MCF 10A (cell line): ENCODE results near the gene ZFAND3. TPM values are rescaled to one million over a fixed set of nuclear protein-coding genes. Genes with fewer than 3 reads are reported as not detected.
"Not testable (repeated sequence)": the region's sequence is repeated elsewhere in the genome, so short reads cannot be mapped to it uniquely, and the experiment has no call there.

Experiments used
- BruUV-seq: library from RNA; stranded (reverse); fragments of 400-500 nt; replicated peaks from 2 replicates; lab custom pipeline; 2021; lab: Mats Ljungman, UMichigan
- CTCF ChIA-PET: fragments of 300-600 bp; sonication (Branson Sonifier 250); formaldehyde crosslinking; extraction: SDS; loops from one replicate; lab custom pipeline; 2021; ENCODE audit warnings: antibody characterized with exemption, inconsistent platforms; lab: Yijun Ruan, JAX
- POLR2A ChIA-PET: fragments of 300-600, 350-650 bp; sonication (Branson Sonifier 250); formaldehyde crosslinking; extraction: SDS; loops from one replicate; lab custom pipeline; 2020; ENCODE audit warnings: antibody characterized with exemption, inconsistent platforms; lab: Yijun Ruan, JAX
- DNase-seq: peaks from one replicate; pipeline ENCODE4 v3.0.0-alpha.2; 2018; ENCODE audit not compliant: unreplicated experiment
- H3K27ac Mint-ChIP-seq: one replicate; pipeline ENCODE4 v1.8.0; 2022; ENCODE audit warnings: mild to moderate bottlenecking, low read depth, mixed read lengths; ENCODE audit not compliant: unreplicated experiment
- H3K27me3 Mint-ChIP-seq: one replicate; pipeline ENCODE4 v1.8.0; 2022; ENCODE audit warnings: mixed read lengths; ENCODE audit not compliant: insufficient read depth, unreplicated experiment
- H3K36me3 Mint-ChIP-seq: one replicate; pipeline ENCODE4 v1.8.0; 2022; ENCODE audit warnings: mild to moderate bottlenecking, moderate library complexity, mixed read lengths; ENCODE audit not compliant: insufficient read depth, unreplicated experiment
- H3K4me1 Mint-ChIP-seq: one replicate; pipeline ENCODE4 v1.8.0; 2022; ENCODE audit warnings: mixed read lengths; ENCODE audit not compliant: insufficient read depth, unreplicated experiment
- H3K4me3 Mint-ChIP-seq: one replicate; pipeline ENCODE4 v1.8.0; 2022; ENCODE audit warnings: mild to moderate bottlenecking, moderate library complexity, mixed read lengths; ENCODE audit not compliant: unreplicated experiment
- H3K9me3 Mint-ChIP-seq: one replicate; pipeline ENCODE4 v1.8.0; 2022; ENCODE audit warnings: mixed read lengths; ENCODE audit not compliant: unreplicated experiment
- intact Hi-C: fragments of 100-400 bp; cut with micrococcal nuclease; formaldehyde crosslinking; loops from 2 replicates; pipeline ENCODE4 v1.14.1; 2022
- total RNA-seq: library from RNA; stranded (reverse); gene quantifications from 2 replicates; pipeline ENCODE4 v1.2.3, GENCODE V29; 2022
- TF ChIP-seq, protein P1 (sequence below): fragments of 200-600 bp; IDR thresholded peaks from one replicate; pipeline ENCODE4 v1.8.0; 2022; ENCODE audit warnings: antibody characterized with exemption, mild to moderate bottlenecking; ENCODE audit not compliant: unreplicated experiment

Gene ZFAND3
- total RNA-seq, 1 experiment from 2014 or later: 100 TPM

DNA sequence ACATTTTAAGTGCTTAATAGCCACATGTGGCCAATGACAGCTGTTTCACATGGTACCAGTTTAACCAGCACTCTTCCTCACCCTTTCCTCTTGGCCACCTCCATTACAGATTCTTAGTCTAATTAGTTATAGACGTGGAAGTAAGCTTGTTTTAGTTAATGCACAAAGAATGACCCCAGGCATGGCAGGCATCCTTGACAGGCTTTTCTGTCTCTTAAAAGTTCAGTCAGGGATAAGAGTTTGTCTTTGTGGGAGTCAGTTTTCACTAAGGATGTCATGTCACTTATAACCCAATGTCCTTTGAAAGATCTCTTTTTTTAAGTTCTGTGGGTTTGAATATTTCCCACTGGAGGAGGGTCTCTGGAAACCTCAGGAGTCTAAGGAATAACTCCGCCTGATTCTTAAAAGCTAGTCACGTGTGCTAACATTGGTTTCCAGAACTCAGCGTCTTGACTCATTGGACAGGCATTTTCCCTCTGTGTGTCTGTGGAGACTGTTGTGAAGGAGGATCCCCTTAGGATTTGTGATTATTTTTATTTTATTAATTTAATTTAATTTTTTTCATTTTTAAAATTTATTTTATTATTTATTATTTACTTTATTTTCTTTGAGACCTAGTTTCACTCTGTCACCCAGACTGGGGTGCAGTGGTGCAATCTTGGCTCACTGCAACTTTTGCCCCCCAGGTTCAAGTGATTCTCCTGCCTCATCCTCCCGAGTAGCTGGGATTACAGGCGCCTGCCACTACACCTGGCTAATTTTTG, 171.4 kb downstream of the ZFAND3 start:
- intact Hi-C loops: no loop called here
- BruUV-seq: no TSS peak
- ChIA-PET CTCF (interaction anchor here (0.7 to 1.0 kb wide), 3 partner anchors 8 to 376 kb away, joined by 3 to 5 read pairs (median 3); no protein-coding TSS in a partner anchor), POLR2A (interaction anchor here (0.6 to 1.5 kb wide), 4 partner anchors 17 to 636 kb away, joined by 3 to 4 read pairs (median 3); no protein-coding TSS in a partner anchor)
- Mint-ChIP-seq H3K4me1 (peaks cover 19% of the 10 kb centered on the region), H3K9me3 (no peaks in the 10 kb centered on the region), H3K27ac (no peak overlapping the region), H3K4me3 (no peak overlapping the region), H3K36me3 (no peaks in the 10 kb centered on the region), H3K27me3 (no peaks in the 10 kb centered on the region)
- TF ChIP-seq, protein P1, sequence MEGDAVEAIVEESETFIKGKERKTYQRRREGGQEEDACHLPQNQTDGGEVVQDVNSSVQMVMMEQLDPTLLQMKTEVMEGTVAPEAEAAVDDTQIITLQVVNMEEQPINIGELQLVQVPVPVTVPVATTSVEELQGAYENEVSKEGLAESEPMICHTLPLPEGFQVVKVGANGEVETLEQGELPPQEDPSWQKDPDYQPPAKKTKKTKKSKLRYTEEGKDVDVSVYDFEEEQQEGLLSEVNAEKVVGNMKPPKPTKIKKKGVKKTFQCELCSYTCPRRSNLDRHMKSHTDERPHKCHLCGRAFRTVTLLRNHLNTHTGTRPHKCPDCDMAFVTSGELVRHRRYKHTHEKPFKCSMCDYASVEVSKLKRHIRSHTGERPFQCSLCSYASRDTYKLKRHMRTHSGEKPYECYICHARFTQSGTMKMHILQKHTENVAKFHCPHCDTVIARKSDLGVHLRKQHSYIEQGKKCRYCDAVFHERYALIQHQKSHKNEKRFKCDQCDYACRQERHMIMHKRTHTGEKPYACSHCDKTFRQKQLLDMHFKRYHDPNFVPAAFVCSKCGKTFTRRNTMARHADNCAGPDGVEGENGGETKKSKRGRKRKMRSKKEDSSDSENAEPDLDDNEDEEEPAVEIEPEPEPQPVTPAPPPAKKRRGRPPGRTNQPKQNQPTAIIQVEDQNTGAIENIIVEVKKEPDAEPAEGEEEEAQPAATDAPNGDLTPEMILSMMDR: no peak
- peak; percentile 52 for DNase-seq

DNA sequence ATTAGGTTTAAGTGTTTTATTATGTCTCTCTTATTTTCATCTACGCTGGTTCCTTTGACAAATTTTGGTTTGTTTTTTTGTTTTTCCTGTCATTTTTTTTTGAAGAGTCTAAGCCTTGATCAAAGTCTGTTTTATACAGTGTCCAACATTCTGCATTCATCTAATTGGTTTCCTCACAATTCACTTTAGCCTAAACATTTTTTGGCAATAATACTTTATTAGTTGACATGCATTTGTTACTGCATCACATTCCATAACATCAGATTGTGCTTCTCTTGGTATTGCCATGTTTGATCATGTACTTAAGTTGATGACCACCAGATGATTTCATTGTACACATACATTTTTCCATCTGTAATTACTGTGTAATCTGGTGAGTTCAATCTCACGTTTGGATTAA, 173.2 kb downstream of the ZFAND3 start:
- Mint-ChIP-seq H3K9me3 (no peaks in the 10 kb centered on the region), H3K27ac (no peak overlapping the region), H3K36me3 (no peaks in the 10 kb centered on the region), H3K27me3 (no peaks in the 10 kb centered on the region), H3K4me1 (peaks cover 19% of the 10 kb centered on the region), H3K4me3 (no peak overlapping the region)
- ChIA-PET CTCF (no interaction called here), POLR2A (interaction anchor here (0.7 to 1.4 kb wide), 2 partner anchors 174 to 1536 kb away, joined by 3 read pairs; no protein-coding TSS in a partner anchor)
- BruUV-seq: no TSS peak
- intact Hi-C loops: no loop called here
- DNase-seq: no peak
- TF ChIP-seq, protein P1: no peak

DNA sequence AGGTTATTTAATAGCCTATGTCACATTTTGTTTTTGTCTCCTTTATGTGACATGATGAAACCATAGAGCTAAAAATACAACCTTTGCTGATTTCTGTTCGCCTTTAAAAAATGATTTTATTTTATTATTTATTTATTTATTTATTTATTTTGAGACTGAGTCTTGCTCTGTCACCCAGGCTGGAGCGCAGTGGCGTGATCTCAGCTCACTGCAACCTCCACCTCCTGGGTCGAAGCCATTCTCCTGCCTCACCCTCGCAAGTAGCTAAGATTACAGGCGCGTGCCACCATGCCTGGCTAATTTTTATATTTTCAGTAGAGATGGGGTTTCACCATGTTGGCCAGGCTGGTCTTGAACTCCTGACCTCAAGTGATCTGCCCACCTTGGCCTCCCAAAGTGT, 173.7 kb downstream of the ZFAND3 start:
- H3K9me3 Mint-ChIP-seq, intact Hi-C loops, H3K27ac Mint-ChIP-seq, DNase-seq, H3K27me3 Mint-ChIP-seq, BruUV-seq, CTCF ChIA-PET, H3K4me3 Mint-ChIP-seq, H3K36me3 Mint-ChIP-seq: not testable (repeated sequence)
- POLR2A ChIA-PET: interaction anchor here (1.4 kb wide), 1 partner anchor 174 kb away, joined by 3 read pairs; no protein-coding TSS in a partner anchor
- peaks cover 18% of the 10 kb centered on the region for H3K4me1 Mint-ChIP-seq

DNA sequence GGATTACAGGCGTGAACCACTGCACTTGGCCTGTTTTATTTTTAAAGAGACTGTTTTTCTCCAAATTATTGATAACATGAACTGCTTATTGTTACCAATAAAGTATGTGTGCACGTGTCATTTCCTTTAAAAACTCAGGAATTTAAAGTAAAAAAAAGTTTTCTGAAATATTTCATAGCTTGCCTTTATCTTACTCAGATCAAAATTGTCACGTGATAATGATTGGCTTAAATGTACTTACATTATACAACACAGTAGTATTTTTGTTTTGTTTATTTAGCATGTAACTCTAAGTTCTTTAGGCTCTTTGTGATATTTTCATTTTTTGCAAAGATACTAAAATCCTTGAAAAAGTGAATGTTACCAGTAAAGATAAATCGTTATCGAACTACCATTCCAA, 174.1 kb downstream of the ZFAND3 start:
- Mint-ChIP-seq H3K36me3 (no peaks in the 10 kb centered on the region), H3K27ac (no peak overlapping the region), H3K27me3 (no peaks in the 10 kb centered on the region), H3K9me3 (no peaks in the 10 kb centered on the region), H3K4me3 (no peak overlapping the region), H3K4me1 (peaks cover 14% of the 10 kb centered on the region)
- TF ChIP-seq, protein P1: no peak
- no TSS peak for BruUV-seq
- ChIA-PET CTCF (no interaction called here), POLR2A (interaction anchor here (1.3 to 1.8 kb wide), 2 partner anchors 10 to 12 kb away, joined by 3 to 7 read pairs; no protein-coding TSS in a partner anchor)
- intact Hi-C loops: no loop called here
- DNase-seq: no peak
